HG02840 (cell line): Measurements from ENCODE around the gene MRPL43.
A peak's percentile ranks its signal among the peaks of the same experiment; 100 is the strongest.
"Not testable (repeated sequence)": the region's sequence is repeated elsewhere in the genome, so short reads cannot be mapped to it uniquely, and the experiment has no call there.

Experiments
- ATAC-seq: cut with Tn5 transposase; IDR thresholded peaks from one replicate; pipeline ENCODE4 v1.9.1; 2021; ENCODE audit warnings: mild to moderate bottlenecking, moderate library complexity, moderate number of reproducible peaks; ENCODE audit not compliant: unreplicated experiment, low FRiP score

Gene MRPL43

GRCh38 chr10:100986952-100987684 lies at the start of gene MRPL43, which contains the start of gene TWNK:
TSS of gene MRPL43 (minus strand) at chr10:100987497. CDS start at chr10:100987443, 54 bp downstream.
TSS of gene TWNK (plus strand) at chr10:100987543. CDS start at chr10:100988211, 668 bp downstream.
- peak; percentile 74 for ATAC-seq

GRCh38 chr10:101036726-101037125 lies 49.4 kb upstream of the MRPL43 start:
- ATAC-seq: no peak

- ATAC-seq: no peak
Observed at GRCh38 chr10:101035916-101036702, 48.8 kb upstream of the MRPL43 start.

- no peak for ATAC-seq
Observed at GRCh38 chr10:101035314-101035713, 48.0 kb upstream of the MRPL43 start.

- ATAC-seq: not testable (repeated sequence)
Observed at GRCh38 chr10:101034404-101034803, 47.1 kb upstream of the MRPL43 start.

GRCh38 chr10:101033276-101033675 lies 46.0 kb upstream of the MRPL43 start:
- ATAC-seq: no peak

- ATAC-seq: no peak
Observed at GRCh38 chr10:101032637-101033224, 45.4 kb upstream of the MRPL43 start.

- no peak for ATAC-seq
Observed at GRCh38 chr10:101031796-101032636, 44.7 kb upstream of the MRPL43 start.

- peak; percentile 83 for ATAC-seq
Observed at GRCh38 chr10:101031128-101031795, 44.0 kb upstream of the MRPL43 start, which contains the start of the genes PDZD7 and SFXN3. TSS of gene PDZD7 (minus strand) at chr10:101031129. CDS start at chr10:101030219, 910 bp downstream. TSS of gene SFXN3 (plus strand) at chr10:101031234. CDS start at chr10:101034695, 3,461 bp downstream.

- ATAC-seq: no peak
Observed at GRCh38 chr10:101030496-101031127, 43.3 kb upstream of the MRPL43 start.

GRCh38 chr10:101029520-101030295 lies 42.4 kb upstream of the MRPL43 start:
- ATAC-seq: no peak

GRCh38 chr10:101028446-101029337 lies 41.4 kb upstream of the MRPL43 start:
- ATAC-seq: no peak

- ATAC-seq: no peak
Observed at GRCh38 chr10:101027106-101027720, 39.9 kb upstream of the MRPL43 start.

- ATAC-seq: no peak
Observed at GRCh38 chr10:101022967-101023705, 35.8 kb upstream of the MRPL43 start.

GRCh38 chr10:101021692-101022251 lies 34.5 kb upstream of the MRPL43 start:
- ATAC-seq: no peak

GRCh38 chr10:101021239-101021638 lies 33.9 kb upstream of the MRPL43 start:
- no peak for ATAC-seq
